K562 (cell line): ENCODE measurements around the gene SPTBN4. TPM values are rescaled to one million over a fixed set of nuclear protein-coding genes. Genes with fewer than 3 reads are reported as not detected.
A peak's percentile ranks its signal among the peaks of the same experiment; 100 is the strongest.

Experiments
- ARNT ChIP-seq, 2 experiments: fragments of 450-650 bp; IDR thresholded peaks; 2 replicates each; pipeline ENCODE4 v1.6.1; 2016; ENCODE audit warnings: mild to moderate bottlenecking in 1 of 2
- BCOR ChIP-seq: fragments of 450-650 bp; IDR thresholded peaks from 2 replicates; pipeline ENCODE4 v1.6.1; 2016
- BRD4 ChIP-seq: fragments of 200-600 bp; sonication (generic); IDR thresholded peaks from 2 replicates; pipeline ENCODE4 v1.6.1; 2017; ENCODE audit warnings: inconsistent platforms
- CBFA2T2 ChIP-seq: fragments of 450-650 bp; conservative IDR thresholded peaks from 2 replicates; pipeline ENCODE4 v1.6.1; 2017; ENCODE audit warnings: mild to moderate bottlenecking
- DPF2 ChIP-seq: fragments of 450-650 bp; IDR thresholded peaks from 2 replicates; pipeline ENCODE4 v1.6.1; 2016
- ETV5 ChIP-seq: sonication (generic); formaldehyde crosslinking; IDR thresholded peaks from 2 replicates; pipeline ENCODE4 v1.4.0; 2020; ENCODE audit warnings: low read depth, mild to moderate bottlenecking, missing genetic modification reagents
- KLF13 ChIP-seq: fragments of 450-650 bp; IDR thresholded peaks from 2 replicates; pipeline ENCODE4 v1.6.1; 2016; ENCODE audit warnings: missing genetic modification characterization, low read depth, mild to moderate bottlenecking, missing compliant biosample characterization, moderate library complexity, borderline replicate concordance
- POLR2G ChIP-seq: fragments of 200-400 bp; formaldehyde crosslinking; IDR thresholded peaks from 2 replicates; pipeline ENCODE4 v1.6.1; 2017; ENCODE audit warnings: low read depth, mild to moderate bottlenecking, antibody characterized with exemption, low read length, moderate library complexity
- RAD51 ChIP-seq: fragments of 450-650 bp; IDR thresholded peaks from 2 replicates; pipeline ENCODE4 v1.7.1; 2016; ENCODE audit warnings: low read depth, mild to moderate bottlenecking, borderline replicate concordance
- RCOR1 ChIP-seq, 2 experiments: IDR thresholded peaks; 2 replicates each; pipeline ENCODE4 v1.6.1; 2012; ENCODE audit warnings: low read depth in 2 of 2, low read length in 2 of 2, borderline replicate concordance in 1 of 2, improper control_type of control experiment in 1 of 2
- SMC3 ChIP-seq: conservative IDR thresholded peaks from 2 replicates; pipeline ENCODE4 v1.6.1; 2011; ENCODE audit warnings: low read depth, low read length, improper control_type of control experiment; ENCODE audit not compliant: insufficient read depth
- SP1 ChIP-seq: sonication (generic); formaldehyde crosslinking; IDR thresholded peaks from 2 replicates; pipeline ENCODE4 v1.8.1; 2022; ENCODE audit warnings: mild to moderate bottlenecking, missing genetic modification reagents
- SREBF1 ChIP-seq: fragments of 150-350 bp; IDR thresholded peaks from 2 replicates; pipeline ENCODE4 v1.6.1; 2014; ENCODE audit warnings: antibody characterized with exemption, low read depth, low read length, borderline replicate concordance
- STAT5A ChIP-seq: IDR thresholded peaks from 2 replicates; pipeline ENCODE4 v1.6.1; 2012; ENCODE audit warnings: low read length, inconsistent platforms, borderline replicate concordance
- TBP ChIP-seq: optimal IDR thresholded peaks from 2 replicates; pipeline ENCODE3; 2011; ENCODE audit warnings: low read depth, low read length, improper control_type of control experiment
- TSC22D4 ChIP-seq: fragments of 450-650 bp; IDR thresholded peaks from 2 replicates; pipeline ENCODE4 v1.6.1; 2016; ENCODE audit warnings: missing genetic modification characterization, missing biosample characterization, control low read depth
- ZNF507 ChIP-seq: conservative IDR thresholded peaks from 2 replicates; pipeline ENCODE4 v1.6.1; 2017; ENCODE audit warnings: missing genetic modification characterization, missing compliant biosample characterization
- ZNF717 ChIP-seq: fragments of 250-450 bp; sonication (Bioruptor Pico); IDR thresholded peaks from 2 replicates; pipeline ENCODE4 v1.5.0; 2021
- polyA plus RNA-seq, 8 experiments: library from polyadenylated mRNA; depleted of rRNA in 4 of 8; stranded (reverse) in 5 of 8; unstranded in 3 of 8; fragments of >200 nt; fragmentation: Nextera tagmentation in 2 of 8; fragmentation: Illumina TruSeq in 1 of 8; extraction: Ambion mirVana in 2 of 8; extraction: Trizol in 1 of 8; gene quantifications; 2 replicates each; pipeline versions ENCODE4 v1.2.1 to v1.2.3, GENCODE V29; 2011 to 2014; ENCODE audit warnings: inconsistent platforms in 1 of 8, missing spikeins in 1 of 8
- total RNA-seq, 7 experiments: library from RNA; depleted of rRNA in 6 of 7; stranded (reverse); fragments of >200 nt in 6 of 7; fragmentation: Illumina TruSeq in 2 of 7; extraction: Trizol in 2 of 7; gene quantifications; 2 replicates each; pipeline versions ENCODE4 v1.2.1 to v1.2.3, GENCODE V29; 2011 to 2021; ENCODE audit warnings: low replicate concordance in 1 of 7
- TF ChIP-seq, protein P1 (sequence below), 2 experiments: fragments of 150-350 bp in 1 of 2; IDR thresholded peaks; 2 replicates each; pipeline ENCODE4 v1.6.1; 2012 to 2016; ENCODE audit warnings: low read depth in 2 of 2, low read length in 2 of 2, mild to moderate bottlenecking in 1 of 2, moderate library complexity in 1 of 2
- TF ChIP-seq, protein P2 (sequence below): fragments of 450-650 bp; formaldehyde crosslinking; IDR thresholded peaks from 2 replicates; pipeline ENCODE4 v1.4.0; 2020; ENCODE audit warnings: mild to moderate bottlenecking
- TF ChIP-seq, protein P3 (sequence below): sonication (generic); formaldehyde crosslinking; IDR thresholded peaks from 2 replicates; pipeline ENCODE4 v1.8.1; 2023; ENCODE audit warnings: mild to moderate bottlenecking, missing genetic modification reagents, moderate library complexity
- TF ChIP-seq, protein P4 (sequence below): IDR thresholded peaks from 2 replicates; pipeline ENCODE4 v1.6.1; 2016; ENCODE audit warnings: missing genetic modification characterization, missing compliant biosample characterization

Gene SPTBN4
- total and polyA plus RNA-seq, 9 of the 15 experiments (the other 6 are each of a cell fraction or from before 2014, with no cell fraction given): 0.01 to 1.5 (median 0.86) TPM

DNA sequence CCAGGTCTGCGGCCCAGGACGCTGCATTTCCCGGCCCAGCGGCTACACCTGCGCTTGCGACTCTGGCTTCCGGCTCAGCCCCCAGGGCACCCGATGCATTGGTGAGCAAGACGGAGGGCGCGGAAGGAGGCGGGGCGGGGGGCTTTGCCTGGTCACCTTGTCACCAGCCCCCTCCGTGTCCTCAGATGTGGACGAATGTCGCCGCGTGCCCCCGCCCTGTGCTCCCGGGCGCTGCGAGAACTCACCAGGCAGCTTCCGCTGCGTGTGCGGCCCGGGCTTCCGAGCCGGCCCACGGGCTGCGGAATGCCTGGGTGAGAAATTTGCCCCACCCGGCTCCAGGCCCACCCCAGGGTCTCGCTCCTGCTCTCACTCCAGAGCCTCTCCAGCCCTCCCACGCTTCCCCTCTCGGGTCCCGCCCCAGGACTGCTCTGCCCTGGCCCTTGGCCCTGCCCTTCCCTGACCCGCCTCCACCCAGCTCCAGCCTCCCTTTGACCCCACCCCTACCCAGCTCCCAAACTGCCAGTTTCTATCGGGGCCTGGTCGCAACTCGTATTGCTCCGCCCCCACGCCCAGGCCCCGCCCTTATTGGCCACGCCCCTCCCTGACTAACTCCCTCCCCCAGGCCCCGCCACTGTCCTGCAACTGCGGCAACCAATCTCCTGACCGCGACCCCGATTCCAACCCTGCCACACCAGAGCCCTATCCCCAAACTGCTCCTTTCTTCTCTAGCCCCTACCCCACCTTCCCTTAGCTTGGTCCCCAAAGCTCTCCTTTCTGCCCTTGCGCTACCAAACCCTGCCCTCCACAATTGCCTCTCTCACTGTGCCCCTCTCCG lies 143.0 kb downstream of the SPTBN4 start (continued):
- TF ChIP-seq TSC22D4 (tag) (no peak), SMC3 (no peak), RCOR1 (IDR thresholded peaks at IDR 0.05; ENCODE audit: borderline replicate concordance in 1 of 2, low read depth in 2 of 2, low read length in 2 of 2) (no peak), KLF13 (tag) (no peak), CBFA2T2 (no peak), TBP (no peak), BRD4 (no peak), STAT5A (no peak), ZNF507 (tag) (no peak), SP1 (CRISPR knock-in tag) (peak; percentile 72), ARNT (IDR thresholded peaks at IDR 0.05) (no peak), SREBF1 (no peak), BCOR (no peak), DPF2 (no peak), ETV5 (CRISPR knock-in tag) (0 out of 2 replicates have a peak, but pooled peaks have one; percentile 43), RAD51 (no peak), POLR2G (peak; percentile 76), ZNF717 (no peak)
- TF ChIP-seq, protein P1, sequence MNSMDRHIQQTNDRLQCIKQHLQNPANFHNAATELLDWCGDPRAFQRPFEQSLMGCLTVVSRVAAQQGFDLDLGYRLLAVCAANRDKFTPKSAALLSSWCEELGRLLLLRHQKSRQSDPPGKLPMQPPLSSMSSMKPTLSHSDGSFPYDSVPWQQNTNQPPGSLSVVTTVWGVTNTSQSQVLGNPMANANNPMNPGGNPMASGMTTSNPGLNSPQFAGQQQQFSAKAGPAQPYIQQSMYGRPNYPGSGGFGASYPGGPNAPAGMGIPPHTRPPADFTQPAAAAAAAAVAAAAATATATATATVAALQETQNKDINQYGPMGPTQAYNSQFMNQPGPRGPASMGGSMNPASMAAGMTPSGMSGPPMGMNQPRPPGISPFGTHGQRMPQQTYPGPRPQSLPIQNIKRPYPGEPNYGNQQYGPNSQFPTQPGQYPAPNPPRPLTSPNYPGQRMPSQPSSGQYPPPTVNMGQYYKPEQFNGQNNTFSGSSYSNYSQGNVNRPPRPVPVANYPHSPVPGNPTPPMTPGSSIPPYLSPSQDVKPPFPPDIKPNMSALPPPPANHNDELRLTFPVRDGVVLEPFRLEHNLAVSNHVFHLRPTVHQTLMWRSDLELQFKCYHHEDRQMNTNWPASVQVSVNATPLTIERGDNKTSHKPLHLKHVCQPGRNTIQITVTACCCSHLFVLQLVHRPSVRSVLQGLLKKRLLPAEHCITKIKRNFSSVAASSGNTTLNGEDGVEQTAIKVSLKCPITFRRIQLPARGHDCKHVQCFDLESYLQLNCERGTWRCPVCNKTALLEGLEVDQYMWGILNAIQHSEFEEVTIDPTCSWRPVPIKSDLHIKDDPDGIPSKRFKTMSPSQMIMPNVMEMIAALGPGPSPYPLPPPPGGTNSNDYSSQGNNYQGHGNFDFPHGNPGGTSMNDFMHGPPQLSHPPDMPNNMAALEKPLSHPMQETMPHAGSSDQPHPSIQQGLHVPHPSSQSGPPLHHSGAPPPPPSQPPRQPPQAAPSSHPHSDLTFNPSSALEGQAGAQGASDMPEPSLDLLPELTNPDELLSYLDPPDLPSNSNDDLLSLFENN (IDR thresholded peaks at IDR 0.05; ENCODE audit: low read depth in 2 of 2, low read length in 2 of 2): no peak
- TF ChIP-seq, protein P2, sequence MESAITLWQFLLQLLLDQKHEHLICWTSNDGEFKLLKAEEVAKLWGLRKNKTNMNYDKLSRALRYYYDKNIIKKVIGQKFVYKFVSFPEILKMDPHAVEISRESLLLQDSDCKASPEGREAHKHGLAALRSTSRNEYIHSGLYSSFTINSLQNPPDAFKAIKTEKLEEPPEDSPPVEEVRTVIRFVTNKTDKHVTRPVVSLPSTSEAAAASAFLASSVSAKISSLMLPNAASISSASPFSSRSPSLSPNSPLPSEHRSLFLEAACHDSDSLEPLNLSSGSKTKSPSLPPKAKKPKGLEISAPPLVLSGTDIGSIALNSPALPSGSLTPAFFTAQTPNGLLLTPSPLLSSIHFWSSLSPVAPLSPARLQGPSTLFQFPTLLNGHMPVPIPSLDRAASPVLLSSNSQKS: no peak
- TF ChIP-seq, protein P3, sequence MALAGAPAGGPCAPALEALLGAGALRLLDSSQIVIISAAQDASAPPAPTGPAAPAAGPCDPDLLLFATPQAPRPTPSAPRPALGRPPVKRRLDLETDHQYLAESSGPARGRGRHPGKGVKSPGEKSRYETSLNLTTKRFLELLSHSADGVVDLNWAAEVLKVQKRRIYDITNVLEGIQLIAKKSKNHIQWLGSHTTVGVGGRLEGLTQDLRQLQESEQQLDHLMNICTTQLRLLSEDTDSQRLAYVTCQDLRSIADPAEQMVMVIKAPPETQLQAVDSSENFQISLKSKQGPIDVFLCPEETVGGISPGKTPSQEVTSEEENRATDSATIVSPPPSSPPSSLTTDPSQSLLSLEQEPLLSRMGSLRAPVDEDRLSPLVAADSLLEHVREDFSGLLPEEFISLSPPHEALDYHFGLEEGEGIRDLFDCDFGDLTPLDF (CRISPR knock-in tag): no peak
- TF ChIP-seq, protein P4, sequence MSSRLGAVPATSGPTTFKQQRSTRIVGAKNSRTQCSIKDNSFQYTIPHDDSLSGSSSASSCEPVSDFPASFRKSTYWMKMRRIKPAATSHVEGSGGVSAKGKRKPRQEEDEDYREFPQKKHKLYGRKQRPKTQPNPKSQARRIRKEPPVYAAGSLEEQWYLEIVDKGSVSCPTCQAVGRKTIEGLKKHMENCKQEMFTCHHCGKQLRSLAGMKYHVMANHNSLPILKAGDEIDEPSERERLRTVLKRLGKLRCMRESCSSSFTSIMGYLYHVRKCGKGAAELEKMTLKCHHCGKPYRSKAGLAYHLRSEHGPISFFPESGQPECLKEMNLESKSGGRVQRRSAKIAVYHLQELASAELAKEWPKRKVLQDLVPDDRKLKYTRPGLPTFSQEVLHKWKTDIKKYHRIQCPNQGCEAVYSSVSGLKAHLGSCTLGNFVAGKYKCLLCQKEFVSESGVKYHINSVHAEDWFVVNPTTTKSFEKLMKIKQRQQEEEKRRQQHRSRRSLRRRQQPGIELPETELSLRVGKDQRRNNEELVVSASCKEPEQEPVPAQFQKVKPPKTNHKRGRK (tag): no peak
